GM12875 (cell line): ENCODE measurements around the gene INHBC.

ENCODE experiments used
- H3K4me3 ChIP-seq: one replicate; pipeline ENCODE4 v1.5.1; 2011; ENCODE audit warnings: low read depth, low read length, control low read depth
- TF ChIP-seq, protein P1 (sequence below): IDR thresholded peaks from 2 replicates; pipeline ENCODE4 v1.5.1; 2011; ENCODE audit warnings: low read depth, mild to moderate bottlenecking, control low read depth, inconsistent platforms, low read length, moderate library complexity, borderline replicate concordance; ENCODE audit not compliant: insufficient read depth

Gene INHBC

DNA sequence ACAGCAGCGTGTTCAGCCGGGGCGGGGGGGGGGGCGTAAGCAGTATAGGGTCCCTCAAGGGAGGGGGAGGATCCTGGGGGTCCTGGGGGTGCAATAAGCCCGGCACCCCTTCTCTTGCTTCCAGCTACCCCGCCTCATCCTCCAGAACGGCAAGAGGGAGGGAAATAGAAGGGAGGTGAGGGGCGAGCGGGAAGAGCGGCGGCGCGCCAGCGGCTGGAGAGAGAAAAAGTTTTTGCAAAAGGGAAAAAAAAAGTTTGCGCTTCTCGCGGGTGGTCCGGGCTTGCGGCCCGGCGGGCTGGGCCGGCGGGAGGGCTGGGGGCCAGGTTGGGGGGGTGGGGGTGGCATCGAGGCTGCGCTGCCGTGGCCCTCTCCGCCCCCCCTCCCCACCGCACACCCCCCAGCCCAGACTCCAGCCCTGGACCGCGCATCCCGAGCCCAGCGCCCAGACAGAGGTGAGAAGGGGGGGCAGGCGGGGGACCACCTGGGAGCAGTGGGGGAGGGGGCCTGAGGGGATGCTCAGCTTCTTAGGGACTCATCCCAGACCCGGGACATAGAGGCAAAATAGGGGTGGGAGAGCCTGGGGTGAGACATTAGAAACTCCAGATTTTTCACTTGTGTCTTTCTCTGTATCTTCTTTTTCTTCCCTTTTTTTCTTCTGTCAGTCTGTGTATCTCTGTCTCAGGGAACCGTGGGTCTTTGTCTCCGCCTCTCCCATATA, 25.3 kb downstream of the INHBC start, which contains the start of gene GLI1:
TSS of gene GLI1 (plus strand) at position 36 of the 718 bp plus-strand sequence. CDS start 3,907 bp downstream, outside the sequence.
- TF ChIP-seq, protein P1, sequence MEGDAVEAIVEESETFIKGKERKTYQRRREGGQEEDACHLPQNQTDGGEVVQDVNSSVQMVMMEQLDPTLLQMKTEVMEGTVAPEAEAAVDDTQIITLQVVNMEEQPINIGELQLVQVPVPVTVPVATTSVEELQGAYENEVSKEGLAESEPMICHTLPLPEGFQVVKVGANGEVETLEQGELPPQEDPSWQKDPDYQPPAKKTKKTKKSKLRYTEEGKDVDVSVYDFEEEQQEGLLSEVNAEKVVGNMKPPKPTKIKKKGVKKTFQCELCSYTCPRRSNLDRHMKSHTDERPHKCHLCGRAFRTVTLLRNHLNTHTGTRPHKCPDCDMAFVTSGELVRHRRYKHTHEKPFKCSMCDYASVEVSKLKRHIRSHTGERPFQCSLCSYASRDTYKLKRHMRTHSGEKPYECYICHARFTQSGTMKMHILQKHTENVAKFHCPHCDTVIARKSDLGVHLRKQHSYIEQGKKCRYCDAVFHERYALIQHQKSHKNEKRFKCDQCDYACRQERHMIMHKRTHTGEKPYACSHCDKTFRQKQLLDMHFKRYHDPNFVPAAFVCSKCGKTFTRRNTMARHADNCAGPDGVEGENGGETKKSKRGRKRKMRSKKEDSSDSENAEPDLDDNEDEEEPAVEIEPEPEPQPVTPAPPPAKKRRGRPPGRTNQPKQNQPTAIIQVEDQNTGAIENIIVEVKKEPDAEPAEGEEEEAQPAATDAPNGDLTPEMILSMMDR: no peak
- peak within 1 kb of the TSS; percentile 56 for H3K4me3 ChIP-seq

- no peak overlapping the region for H3K4me3 ChIP-seq
- TF ChIP-seq, protein P1: no peak
Measured at GRCh38 chr12:57460468-57460784, 25.8 kb downstream of the INHBC start.

DNA sequence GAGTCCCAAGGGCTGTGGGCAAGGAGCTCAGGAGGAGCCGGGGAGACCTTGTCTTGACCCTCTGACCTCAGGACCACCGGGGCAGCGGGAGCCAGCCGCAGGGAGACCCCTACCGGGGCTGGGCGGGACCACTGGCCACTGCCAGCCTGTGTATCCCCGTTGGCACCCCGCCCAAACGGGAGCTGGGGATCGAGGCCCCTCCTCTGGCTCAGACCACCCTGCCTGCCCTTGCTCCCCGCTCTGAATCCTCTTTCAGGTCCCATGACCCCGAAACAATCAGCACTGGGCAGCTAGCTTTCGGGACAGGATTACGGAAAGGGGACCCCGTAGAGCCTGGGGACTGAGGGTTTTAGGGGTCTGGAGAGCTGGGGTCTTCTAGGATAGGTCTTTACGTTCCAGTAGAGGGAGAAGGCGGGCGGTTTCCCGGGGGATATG, 26.3 kb downstream of the INHBC start:
- H3K4me3 ChIP-seq: no peak overlapping the region
- TF ChIP-seq, protein P1: no peak

DNA sequence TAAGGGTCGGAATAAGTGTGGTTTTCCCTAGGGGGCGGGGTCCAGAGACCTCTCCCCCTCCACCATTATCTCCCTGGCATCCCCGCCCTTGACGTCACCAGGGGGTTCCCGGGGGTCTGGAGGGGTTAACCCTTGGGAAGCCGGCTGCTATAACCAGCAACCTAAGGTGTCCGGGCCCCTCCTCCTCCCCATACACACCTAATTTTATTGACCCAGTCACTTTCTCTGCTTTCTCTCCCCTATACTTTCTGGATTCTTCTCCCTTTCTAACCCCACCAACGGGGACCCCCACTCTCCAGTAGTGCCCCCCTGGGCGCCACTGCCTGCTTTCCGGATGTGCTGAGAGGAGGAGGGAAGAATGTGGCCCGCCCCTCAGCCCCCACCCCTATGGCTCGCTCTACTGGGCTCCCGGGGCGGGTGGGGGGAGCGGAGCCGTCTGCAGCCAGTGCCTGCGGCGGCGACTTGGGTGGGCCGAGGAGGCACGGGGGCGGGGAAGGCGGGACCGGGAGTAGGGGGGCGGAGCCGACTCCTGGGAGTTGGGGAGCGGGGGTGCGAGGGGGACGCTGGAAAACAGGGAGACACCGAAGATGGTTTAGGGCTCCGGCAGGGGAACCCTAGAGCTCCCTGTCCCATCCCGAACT, 26.8 kb downstream of the INHBC start:
- TF ChIP-seq, protein P1: no peak

DNA sequence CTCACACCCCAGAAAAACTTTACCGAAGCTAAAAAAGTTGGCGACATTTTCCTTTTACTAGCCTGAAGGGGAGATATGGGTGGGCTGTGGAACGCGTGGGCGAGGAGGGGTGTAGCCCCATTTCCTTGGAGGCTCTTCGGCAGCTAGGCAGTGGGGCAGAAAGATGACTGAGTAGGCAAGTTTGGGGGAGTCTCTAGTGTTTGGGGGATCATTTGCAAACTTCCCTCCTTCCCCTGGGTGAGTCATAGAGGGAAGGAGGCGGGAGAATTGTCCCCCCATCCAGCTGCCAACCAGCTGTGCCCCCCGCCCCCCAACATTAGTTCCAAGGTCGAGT, 27.3 kb downstream of the INHBC start:
- peak overlapping the region; percentile 63 for H3K4me3 ChIP-seq
- TF ChIP-seq, protein P1: no peak

More for the DNA sequence above, 26.8 kb downstream of the INHBC start:
- H3K4me3 ChIP-seq: peak overlapping the region; percentile 63

GRCh38 chr12:57462251-57462911, 27.8 kb downstream of the INHBC start:
- peak overlapping the region; percentile 63 for H3K4me3 ChIP-seq
- TF ChIP-seq, protein P1: peak; percentile 95
